ENCODE results near the gene ACSS2.

Gene ACSS2

GRCh38 chr20:34945315-34946077 is 69.1 kb downstream of the ACSS2 start:
- DNase-seq (ENCODE audit: low read depth), result no peak
- TF ChIP-seq CTCF (IDR thresholded peaks at IDR 0.05; ENCODE audit: low read length, missing control alignments), result no peak
- H3K4me3 ChIP-seq (replicated peaks; ENCODE audit: low read depth, low read length), result no peak overlapping the region

- H3K4me3 ChIP-seq (replicated peaks; ENCODE audit: low read depth, low read length), result no peak overlapping the region
- no peak for TF ChIP-seq CTCF (IDR thresholded peaks at IDR 0.05; ENCODE audit: low read length, missing control alignments)
- no peak for DNase-seq (ENCODE audit: low read depth)
Measured at GRCh38 chr20:34946661-34947060, 70.2 kb downstream of the ACSS2 start.

- DNase-seq (ENCODE audit: low read depth), result no peak
- no peak for TF ChIP-seq CTCF (IDR thresholded peaks at IDR 0.05; ENCODE audit: low read length, missing control alignments)
- H3K4me3 ChIP-seq (replicated peaks; ENCODE audit: low read depth, low read length), result no peak overlapping the region
Measured at GRCh38 chr20:34947336-34947735, 70.9 kb downstream of the ACSS2 start.

- TF ChIP-seq CTCF (IDR thresholded peaks at IDR 0.05; ENCODE audit: low read length, missing control alignments), result peak; percentile 5
- peak; percentile 72 for DNase-seq (ENCODE audit: low read depth)
- no peak overlapping the region for H3K4me3 ChIP-seq (replicated peaks; ENCODE audit: low read depth, low read length)
Measured at GRCh38 chr20:34948030-34948429, 71.6 kb downstream of the ACSS2 start.

GRCh38 chr20:34949120-34949519 is 72.7 kb downstream of the ACSS2 start:
- TF ChIP-seq CTCF (IDR thresholded peaks at IDR 0.05; ENCODE audit: low read length, missing control alignments), result no peak
- H3K4me3 ChIP-seq (replicated peaks; ENCODE audit: low read depth, low read length), result no peak overlapping the region
- DNase-seq (ENCODE audit: low read depth), result no peak

- TF ChIP-seq CTCF (IDR thresholded peaks at IDR 0.05; ENCODE audit: low read length, missing control alignments), result no peak
Measured at GRCh38 chr20:34951252-34951651, 74.8 kb downstream of the ACSS2 start.

GRCh38 chr20:34951652-34952051 is 75.2 kb downstream of the ACSS2 start:
- H3K4me3 ChIP-seq (replicated peaks; ENCODE audit: low read depth, low read length), result no peak overlapping the region
- TF ChIP-seq CTCF (IDR thresholded peaks at IDR 0.05; ENCODE audit: low read length, missing control alignments), result no peak
- DNase-seq (ENCODE audit: low read depth), result no peak

More at GRCh38 chr20:34951252-34951651, 74.8 kb downstream of the ACSS2 start:
- H3K4me3 ChIP-seq (replicated peaks; ENCODE audit: low read depth, low read length), result no peak overlapping the region
- no peak for DNase-seq (ENCODE audit: low read depth)

All from fibroblast of pulmonary artery (primary cell).